Measurements from ENCODE around the gene MAP3K6.
A peak's percentile ranks its signal among the peaks of the same experiment; 100 is the strongest.
"Not testable (repeated sequence)": the region's sequence is repeated elsewhere in the genome, so short reads cannot be mapped to it uniquely, and the experiment has no call there.

The MAP3K6 gene

DNA sequence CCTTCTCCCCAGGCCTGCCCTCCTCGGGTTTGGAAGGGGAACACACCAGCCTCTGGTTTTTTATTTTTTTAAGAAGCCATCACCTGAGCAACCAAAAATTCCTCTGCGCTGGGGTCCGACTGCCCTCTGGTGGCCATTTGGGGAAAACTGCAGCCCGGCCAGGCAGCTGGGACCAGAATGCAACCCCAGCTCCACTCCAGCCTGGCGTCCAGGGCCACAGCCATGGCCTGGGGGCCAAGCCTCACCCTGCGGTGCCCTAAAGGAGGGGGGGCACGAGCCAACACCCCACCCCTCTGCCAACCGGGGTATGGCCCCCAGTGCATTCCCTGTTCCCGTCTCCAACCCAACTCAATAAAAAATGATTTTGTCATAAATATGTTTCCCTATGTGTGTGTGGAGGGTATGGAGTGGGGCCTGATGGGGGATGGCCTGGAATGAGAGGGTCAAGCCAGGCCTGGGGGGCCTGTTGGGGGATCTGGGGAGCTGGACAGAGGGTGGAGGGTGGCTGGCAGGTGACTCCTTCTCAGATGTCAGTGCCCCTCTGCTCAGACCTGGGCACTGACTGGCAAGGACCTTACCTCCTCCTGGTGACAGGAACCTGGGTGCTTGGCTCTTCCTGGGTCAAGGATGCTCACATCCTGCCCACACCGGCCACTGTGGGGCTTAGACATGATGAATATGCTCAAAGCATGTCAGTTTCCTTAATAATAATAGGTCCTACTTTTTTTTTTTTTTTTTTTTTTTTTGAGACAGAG, 28.9 kb upstream of the MAP3K6 start:
- DNase-seq: peak; percentile 63 to 82

DNA sequence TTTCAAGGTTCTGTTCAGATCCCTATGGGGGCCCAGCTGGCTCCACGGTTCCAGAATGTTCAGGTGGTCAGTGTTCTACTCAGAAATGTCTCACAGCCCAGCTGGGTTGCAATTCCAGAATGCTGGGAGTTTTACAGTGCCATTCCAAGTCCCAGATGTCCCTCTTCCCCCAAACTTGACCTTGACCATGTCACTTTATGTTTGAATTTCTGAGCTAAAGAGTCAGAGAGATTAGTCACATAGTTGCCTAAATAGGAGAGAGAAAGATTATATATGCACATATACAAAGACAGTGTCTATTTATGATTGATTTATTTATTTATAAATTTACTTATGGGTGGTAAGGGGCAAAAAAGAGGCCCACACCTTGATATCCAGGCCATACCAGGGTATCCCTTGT, 28.2 kb upstream of the MAP3K6 start:
- no peak for DNase-seq

DNA sequence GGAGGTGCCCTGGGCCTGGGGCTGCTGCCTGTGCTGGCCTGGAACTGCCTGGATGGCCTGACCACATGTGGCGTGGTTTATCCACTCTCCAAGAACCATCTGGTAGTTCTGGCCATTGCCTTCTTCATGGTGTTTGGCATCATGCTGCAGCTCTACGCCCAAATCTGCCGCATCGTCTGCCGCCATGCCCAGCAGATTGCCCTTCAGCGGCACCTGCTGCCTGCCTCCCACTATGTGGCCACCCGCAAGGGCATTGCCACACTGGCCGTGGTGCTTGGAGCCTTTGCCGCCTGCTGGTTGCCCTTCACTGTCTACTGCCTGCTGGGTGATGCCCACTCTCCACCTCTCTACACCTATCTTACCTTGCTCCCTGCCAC, 27.5 kb upstream of the MAP3K6 start:
- no peak for DNase-seq

DNA sequence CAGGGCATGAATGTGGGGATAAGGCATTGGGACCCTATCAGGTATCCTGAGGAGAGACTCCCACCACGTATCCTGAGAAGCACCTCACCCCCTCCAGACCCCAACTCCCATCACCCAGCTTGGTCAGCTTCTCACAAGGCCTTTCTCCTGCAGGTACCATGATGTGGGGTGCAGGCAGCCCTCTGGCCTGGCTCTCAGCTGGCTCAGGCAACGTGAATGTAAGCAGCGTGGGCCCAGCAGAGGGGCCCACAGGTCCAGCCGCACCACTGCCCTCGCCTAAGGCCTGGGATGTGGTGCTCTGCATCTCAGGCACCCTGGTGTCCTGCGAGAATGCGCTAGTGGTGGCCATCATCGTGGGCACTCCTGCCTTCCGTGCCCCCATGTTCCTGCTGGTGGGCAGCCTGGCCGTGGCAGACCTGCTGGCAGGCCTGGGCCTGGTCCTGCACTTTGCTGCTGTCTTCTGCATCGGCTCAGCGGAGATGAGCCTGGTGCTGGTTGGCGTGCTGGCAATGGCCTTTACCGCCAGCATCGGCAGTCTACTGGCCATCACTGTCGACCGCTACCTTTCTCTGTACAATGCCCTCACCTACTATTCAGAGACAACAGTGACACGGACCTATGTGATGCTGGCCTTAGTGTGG, 27.0 kb upstream of the MAP3K6 start:
- DNase-seq: no peak

- DNase-seq: no peak
These were observed 26.2 kb upstream of the MAP3K6 start for GRCh38 chr1:27392778-27393635.

GRCh38 chr1:27392096-27392777, 25.5 kb upstream of the MAP3K6 start, which contains the start of gene GPR3:
Gene GPR3, plus strand, starts transcription at chr1:27392622. Its CDS starts 1,177 bp downstream, at chr1:27393799.
- peak; percentile 88 to 92 for DNase-seq

DNA sequence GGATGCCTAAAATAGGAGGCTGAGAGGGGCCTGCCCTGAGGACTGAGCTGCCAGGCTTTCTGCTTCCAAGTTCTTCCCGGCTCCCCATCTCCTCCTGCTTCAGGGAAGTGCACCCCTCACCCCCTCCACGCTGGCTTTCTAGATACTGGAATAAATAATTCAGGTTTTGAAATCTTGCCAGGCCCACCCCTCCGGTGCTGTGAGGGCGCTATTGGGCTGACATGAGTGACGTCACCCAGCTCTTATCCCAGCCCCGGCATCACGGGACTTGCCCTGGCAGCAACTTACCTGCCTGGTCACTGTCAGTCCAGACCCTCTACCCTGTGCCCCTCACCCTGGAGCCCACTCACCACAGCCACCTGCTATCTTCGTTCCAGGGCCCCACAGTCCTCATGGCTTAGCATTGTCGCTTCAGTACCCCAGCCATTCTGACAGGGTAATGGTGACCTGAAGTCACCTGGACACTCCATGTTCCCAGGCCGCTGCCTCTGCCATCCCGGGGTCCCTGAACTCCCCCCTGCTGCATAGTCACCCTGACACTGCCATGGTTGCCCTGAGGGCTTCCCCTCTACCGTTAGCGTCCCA, 24.8 kb upstream of the MAP3K6 start:
- no peak for DNase-seq

GRCh38 chr1:27388337-27389005, 21.7 kb upstream of the MAP3K6 start:
- peak; percentile 16 to 24 for DNase-seq

GRCh38 chr1:27384797-27385196, 18.0 kb upstream of the MAP3K6 start:
- not testable (repeated sequence) for DNase-seq

GRCh38 chr1:27383661-27384060, 16.9 kb upstream of the MAP3K6 start:
- no peak for DNase-seq

DNA sequence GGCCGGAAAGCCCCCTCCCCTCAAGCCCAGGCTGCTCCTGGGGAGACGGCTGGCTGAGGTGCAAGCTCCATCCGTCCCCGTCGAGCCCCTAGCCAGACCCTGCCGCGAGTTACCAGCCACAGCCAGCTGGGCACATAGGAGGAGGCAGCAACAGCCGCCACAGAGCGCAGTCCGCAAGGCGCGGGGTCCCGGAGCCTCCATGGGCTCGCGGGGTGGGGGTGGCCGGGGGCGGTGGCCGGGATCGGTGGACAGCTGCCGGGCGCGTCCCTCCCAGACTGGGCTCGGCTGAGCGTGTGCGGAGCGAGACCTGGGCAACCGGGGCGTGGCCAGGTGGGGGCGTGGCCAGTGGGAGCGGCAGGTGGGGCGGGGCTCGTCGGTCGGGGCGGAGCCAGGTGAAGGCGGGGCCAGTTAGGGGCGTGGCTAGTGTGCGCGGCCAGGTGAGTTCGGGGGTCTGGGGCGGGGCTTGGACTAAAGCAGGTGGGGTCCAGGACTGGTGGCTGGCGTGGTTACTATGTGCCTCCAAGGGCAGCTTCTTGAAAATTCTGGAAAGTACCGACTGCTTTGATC, 16.4 kb upstream of the MAP3K6 start, which contains the start of gene CD164L2:
CD164L2 (minus strand) TSS at position 295 of the 567 bp plus-strand sequence; CDS start at position 201, 94 bp downstream.
- no peak for DNase-seq

GRCh38 chr1:27381969-27382762, 15.4 kb upstream of the MAP3K6 start:
- DNase-seq: no peak

DNA sequence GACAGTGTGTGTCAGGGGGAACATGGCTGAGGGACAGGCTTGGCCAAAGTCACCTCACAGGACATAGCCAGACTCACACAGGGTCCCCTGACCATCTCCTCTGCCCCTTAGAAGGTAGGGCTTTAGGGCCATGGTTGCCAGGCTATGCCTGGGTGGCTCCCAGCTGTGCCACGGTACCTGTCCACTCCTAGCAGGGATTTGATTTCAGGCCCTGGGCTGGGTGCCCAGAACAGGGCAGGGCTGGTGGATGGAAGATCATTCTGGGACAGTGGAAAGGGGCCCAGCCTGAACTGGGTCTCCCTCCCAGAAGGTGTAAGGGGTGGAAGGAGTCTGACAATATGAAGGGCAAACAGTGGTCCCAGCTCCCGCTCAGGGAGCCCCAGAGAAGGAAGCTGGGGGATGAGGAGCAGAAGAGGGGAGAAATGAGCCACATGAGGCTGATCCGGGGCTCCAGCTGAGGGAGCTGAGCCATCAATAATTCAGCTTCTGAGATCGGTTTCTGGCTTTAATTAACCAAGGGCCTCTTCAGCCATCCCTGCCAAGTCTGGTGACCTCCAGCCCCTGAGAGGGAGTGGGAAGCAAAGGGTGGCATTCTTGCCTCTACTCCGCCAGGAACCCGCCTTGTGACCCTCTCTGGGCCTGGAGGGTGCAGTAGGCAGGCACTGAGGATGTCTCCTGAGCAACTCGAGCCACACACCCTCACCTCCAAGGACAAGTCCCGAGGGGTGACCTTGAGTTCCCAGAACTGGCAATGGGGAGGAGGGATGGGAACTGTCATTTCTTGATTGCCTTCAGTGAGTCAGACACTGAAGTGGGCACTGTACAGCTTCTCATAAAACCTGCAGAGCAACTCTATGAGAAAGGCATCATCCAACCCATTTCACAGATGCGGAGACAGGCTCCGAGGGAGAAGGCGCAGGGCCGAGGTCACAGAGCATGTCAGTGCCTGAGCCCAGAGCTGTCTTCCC, 14.3 kb upstream of the MAP3K6 start:
- DNase-seq: no peak

DNA sequence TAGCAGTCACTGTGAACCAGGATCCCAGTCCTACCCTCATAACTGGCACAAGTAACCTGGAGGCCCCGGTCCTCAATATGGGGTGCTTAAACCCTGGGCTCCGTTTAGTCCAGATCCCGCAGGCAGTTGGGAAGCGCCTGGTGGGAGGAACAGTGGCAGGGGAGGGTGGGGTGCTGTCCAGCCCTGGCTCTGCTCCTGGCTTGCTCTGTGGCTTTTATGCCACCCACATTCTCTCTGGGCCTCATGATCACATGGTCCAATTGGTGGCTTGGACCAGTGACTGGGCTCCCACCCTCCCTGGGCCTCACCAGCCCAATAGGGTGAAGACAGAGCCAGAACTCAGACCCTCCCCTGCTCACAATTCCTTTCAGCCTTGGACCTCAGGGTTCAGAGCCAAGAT, 13.5 kb upstream of the MAP3K6 start:
- DNase-seq: no peak

- DNase-seq: no peak
These were observed 12.9 kb upstream of the MAP3K6 start for GRCh38 chr1:27379564-27380122.

DNA sequence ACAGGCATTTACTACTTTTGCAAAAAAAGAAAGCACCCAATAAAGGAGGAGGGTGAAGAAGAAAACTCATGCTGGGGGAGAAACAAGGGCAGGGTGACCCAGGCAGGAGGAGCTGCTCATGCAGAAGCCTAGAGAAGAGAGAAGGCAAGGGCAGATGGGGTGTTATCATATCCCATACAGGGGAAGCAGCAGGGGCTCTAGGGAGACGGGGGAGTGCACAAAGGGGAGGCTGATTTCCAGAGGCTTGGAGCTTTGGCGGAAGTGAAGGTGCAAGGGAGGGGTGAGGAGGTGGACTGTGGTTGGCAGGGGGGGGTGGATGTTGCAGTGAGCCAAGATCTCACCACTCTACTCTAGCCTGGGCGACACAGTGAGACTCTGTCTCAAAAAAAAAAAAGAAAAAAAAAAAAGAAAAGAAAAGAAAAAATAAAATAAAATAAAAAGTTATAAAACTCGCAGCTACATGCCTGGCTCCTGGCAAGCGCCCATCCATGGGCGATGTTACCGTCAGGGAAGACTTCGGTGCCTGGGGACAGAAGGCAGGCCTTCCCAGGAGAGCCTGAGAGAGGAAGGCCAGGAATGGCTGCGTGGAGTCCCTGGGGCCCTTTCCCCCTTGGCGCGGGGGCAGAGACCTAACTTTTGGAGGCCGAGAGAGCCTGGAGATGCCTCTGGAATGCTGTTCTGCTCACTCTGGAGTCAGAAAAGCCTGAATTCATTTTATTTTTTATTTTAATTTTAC, 11.2 kb upstream of the MAP3K6 start:
- no peak for DNase-seq

GRCh38 chr1:27374362-27375086, 7.8 kb upstream of the MAP3K6 start, which contains the start of gene FCN3:
Gene FCN3, minus strand, starts transcription at chr1:27374824. Its CDS starts 6 bp downstream, at chr1:27374818.
- no peak for DNase-seq

Measured in Kasumi-1 (cell line).